Eye (tissue), 1 donor: Measurements from ENCODE around the gene LRRFIP1.
"Not testable (repeated sequence)": the region's sequence is repeated elsewhere in the genome, so short reads cannot be mapped to it uniquely, and the experiment has no call there.

Source experiments
- DNase-seq: peaks from one replicate; pipeline ENCODE4 v3.0.0-alpha.2; 2015

The LRRFIP1 gene

GRCh38 chr2:237732070-237732469, 104.7 kb downstream of the LRRFIP1 start:
- no peak for DNase-seq

GRCh38 chr2:237732790-237733381, 105.5 kb downstream of the LRRFIP1 start:
- DNase-seq: peak; percentile 79

- peak; percentile 57 for DNase-seq
Measured at GRCh38 chr2:237733677-237734300, 106.4 kb downstream of the LRRFIP1 start.

- no peak for DNase-seq
Measured at GRCh38 chr2:237734905-237735623, 107.7 kb downstream of the LRRFIP1 start.

- DNase-seq: no peak
Measured at GRCh38 chr2:237735798-237736197, 108.4 kb downstream of the LRRFIP1 start.

GRCh38 chr2:237736783-237737182, 109.4 kb downstream of the LRRFIP1 start:
- DNase-seq: no peak

- no peak for DNase-seq
Measured at GRCh38 chr2:237737196-237737865, 109.9 kb downstream of the LRRFIP1 start.

GRCh38 chr2:237738255-237738654, 110.9 kb downstream of the LRRFIP1 start:
- no peak for DNase-seq

- DNase-seq: no peak
Measured at GRCh38 chr2:237739101-237739500, 111.7 kb downstream of the LRRFIP1 start.

GRCh38 chr2:237742191-237742590, 114.8 kb downstream of the LRRFIP1 start:
- DNase-seq: no peak

GRCh38 chr2:237742614-237743013, 115.2 kb downstream of the LRRFIP1 start:
- no peak for DNase-seq

GRCh38 chr2:237743024-237743423, 115.6 kb downstream of the LRRFIP1 start:
- DNase-seq: no peak

- no peak for DNase-seq
Measured at GRCh38 chr2:237743561-237744269, 116.3 kb downstream of the LRRFIP1 start.

- DNase-seq: no peak
Measured at GRCh38 chr2:237744270-237744612, 116.9 kb downstream of the LRRFIP1 start.

- peak; percentile 90 for DNase-seq
Measured at GRCh38 chr2:237744613-237745249, 117.3 kb downstream of the LRRFIP1 start.

- no peak for DNase-seq
Measured at GRCh38 chr2:237745250-237745613, 117.8 kb downstream of the LRRFIP1 start.

- no peak for DNase-seq
Measured at GRCh38 chr2:237746302-237747080, 119.1 kb downstream of the LRRFIP1 start.

- DNase-seq: no peak
Measured at GRCh38 chr2:237747189-237747588, 119.8 kb downstream of the LRRFIP1 start.

- no peak for DNase-seq
Measured at GRCh38 chr2:237749002-237749401, 121.6 kb downstream of the LRRFIP1 start.

- DNase-seq: no peak
Measured at GRCh38 chr2:237749961-237750360, 122.6 kb downstream of the LRRFIP1 start.

- DNase-seq: not testable (repeated sequence)
Measured at GRCh38 chr2:237750441-237750840, 123.1 kb downstream of the LRRFIP1 start.

- no peak for DNase-seq
Measured at GRCh38 chr2:237752761-237753165, 125.4 kb downstream of the LRRFIP1 start.
